Kidney epithelial cell (primary cell): ENCODE data around the gene ADAD2. TPM values are rescaled to one million over a fixed set of nuclear protein-coding genes. Genes with fewer than 3 reads are reported as not detected.

ENCODE experiments used
- DNase-seq: peaks from one replicate; pipeline ENCODE4 v3.0.0-alpha.2; 2010; ENCODE audit warnings: low read depth
- H3K27me3 ChIP-seq: 2 replicates; pipeline ENCODE4 v1.6.0; 2011; ENCODE audit warnings: low read length; ENCODE audit not compliant: control insufficient read depth, insufficient read depth
- H3K36me3 ChIP-seq: 2 replicates; pipeline ENCODE4 v1.5.1; 2011; ENCODE audit warnings: low read length; ENCODE audit not compliant: control insufficient read depth, insufficient read depth
- H3K4me3 ChIP-seq: 2 replicates; pipeline ENCODE4 v1.5.1; 2011; ENCODE audit warnings: low read depth, mild to moderate bottlenecking, control low read depth, low read length
- total RNA-seq: library from RNA; depleted of rRNA; stranded (reverse); fragments of >200 nt; gene quantifications from 2 replicates; pipeline ENCODE4 v1.2.3, GENCODE V29; 2015
- TF ChIP-seq, protein P1 (sequence below): IDR thresholded peaks from 2 replicates; pipeline ENCODE4 v1.5.1; 2011; ENCODE audit warnings: mild to moderate bottlenecking, moderate library complexity, low read length, control low read depth, inconsistent platforms; ENCODE audit not compliant: insufficient read depth, poor library complexity, severe bottlenecking

The ADAD2 gene
- total RNA-seq, 1 donor from 2014 or later, result not detected

DNA sequence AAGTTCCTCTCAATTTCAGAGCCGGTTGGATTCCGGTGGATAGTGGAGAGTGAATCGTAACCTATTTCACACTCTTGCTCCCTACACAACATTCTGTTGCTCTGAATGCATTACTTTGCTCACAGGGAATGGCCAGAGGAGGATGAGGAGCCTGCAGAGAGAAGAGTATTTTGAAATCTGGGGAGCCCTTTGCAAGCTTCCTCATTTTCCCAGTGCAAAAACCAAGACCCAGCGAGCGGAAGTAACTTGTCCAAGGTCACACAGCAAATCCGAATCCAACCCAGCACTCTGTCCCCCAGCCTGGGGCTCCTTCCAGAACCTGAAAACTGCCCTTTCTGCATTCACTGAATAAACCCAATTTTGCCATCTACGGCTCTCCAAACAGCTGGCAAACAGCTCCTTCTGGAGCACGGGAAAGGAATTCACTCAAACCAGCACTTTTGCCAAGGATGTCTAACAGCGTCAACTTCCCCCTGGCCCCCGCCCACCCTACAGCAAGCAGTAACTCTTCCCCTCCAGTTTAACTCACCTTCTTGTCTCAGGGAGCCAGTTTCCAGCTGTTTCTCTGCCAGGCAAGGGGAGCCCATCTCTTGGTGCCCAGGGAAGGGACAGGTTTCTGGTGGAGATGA, 48.3 kb downstream of the ADAD2 start:
- no peak for DNase-seq
- no peak overlapping the region for H3K4me3 ChIP-seq
- no peaks in the 10 kb centered on the region for H3K36me3 ChIP-seq
- TF ChIP-seq, protein P1, sequence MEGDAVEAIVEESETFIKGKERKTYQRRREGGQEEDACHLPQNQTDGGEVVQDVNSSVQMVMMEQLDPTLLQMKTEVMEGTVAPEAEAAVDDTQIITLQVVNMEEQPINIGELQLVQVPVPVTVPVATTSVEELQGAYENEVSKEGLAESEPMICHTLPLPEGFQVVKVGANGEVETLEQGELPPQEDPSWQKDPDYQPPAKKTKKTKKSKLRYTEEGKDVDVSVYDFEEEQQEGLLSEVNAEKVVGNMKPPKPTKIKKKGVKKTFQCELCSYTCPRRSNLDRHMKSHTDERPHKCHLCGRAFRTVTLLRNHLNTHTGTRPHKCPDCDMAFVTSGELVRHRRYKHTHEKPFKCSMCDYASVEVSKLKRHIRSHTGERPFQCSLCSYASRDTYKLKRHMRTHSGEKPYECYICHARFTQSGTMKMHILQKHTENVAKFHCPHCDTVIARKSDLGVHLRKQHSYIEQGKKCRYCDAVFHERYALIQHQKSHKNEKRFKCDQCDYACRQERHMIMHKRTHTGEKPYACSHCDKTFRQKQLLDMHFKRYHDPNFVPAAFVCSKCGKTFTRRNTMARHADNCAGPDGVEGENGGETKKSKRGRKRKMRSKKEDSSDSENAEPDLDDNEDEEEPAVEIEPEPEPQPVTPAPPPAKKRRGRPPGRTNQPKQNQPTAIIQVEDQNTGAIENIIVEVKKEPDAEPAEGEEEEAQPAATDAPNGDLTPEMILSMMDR, result no peak
- H3K27me3 ChIP-seq, result peaks cover 22% of the 10 kb centered on the region

DNA sequence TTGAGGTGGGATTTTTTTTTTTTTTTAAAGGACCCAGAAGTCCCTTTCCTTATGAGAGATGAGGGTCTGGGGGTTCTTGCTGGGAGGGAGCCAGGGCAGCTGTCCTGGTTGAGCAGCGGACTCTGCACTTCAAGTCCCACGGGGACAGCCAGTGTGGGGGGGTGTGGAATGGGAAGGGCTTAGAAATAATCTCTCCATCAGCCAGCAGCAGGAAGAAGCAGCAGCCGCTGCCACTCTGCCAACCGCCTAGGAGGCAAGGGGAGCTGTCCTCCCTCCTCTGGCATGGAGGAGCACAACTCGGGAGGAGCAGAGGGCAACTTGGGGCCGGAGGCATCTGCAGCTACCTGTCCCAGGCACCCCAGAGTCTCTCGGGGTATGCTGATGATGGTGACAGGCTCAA, 49.0 kb downstream of the ADAD2 start, which contains the start of gene KCNG4:
Gene KCNG4 (minus strand): TSS at position 104 of the 400 bp plus-strand sequence. CDS start 2,527 bp downstream, outside the sequence.
- peaks cover 22% of the 10 kb centered on the region for H3K27me3 ChIP-seq
- no peak within 1 kb of the TSS for H3K4me3 ChIP-seq
- TF ChIP-seq, protein P1, result no peak
- no peaks in the 10 kb centered on the region for H3K36me3 ChIP-seq
- no peak for DNase-seq

DNA sequence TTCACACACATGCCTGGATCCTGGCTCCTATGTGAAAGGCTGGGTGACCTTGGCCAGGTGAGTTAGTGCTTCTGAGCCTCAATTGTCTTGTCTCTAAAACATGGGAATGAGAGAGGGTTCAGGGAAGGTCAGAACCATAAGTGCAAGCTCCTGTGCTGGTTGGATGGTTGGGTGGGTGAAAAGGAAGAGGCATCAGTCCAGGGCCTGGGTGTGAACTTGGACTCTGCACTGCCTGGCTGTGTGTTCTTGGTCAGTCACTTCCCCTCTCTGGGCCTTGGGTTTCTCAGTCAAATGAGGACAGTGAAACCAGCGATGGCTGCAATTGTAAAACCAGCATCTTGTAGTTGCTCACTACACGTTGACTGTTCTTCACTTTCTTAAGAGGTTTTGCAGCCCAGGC, 49.5 kb downstream of the ADAD2 start:
- TF ChIP-seq, protein P1, result no peak
- peaks cover 22% of the 10 kb centered on the region for H3K27me3 ChIP-seq

DNA sequence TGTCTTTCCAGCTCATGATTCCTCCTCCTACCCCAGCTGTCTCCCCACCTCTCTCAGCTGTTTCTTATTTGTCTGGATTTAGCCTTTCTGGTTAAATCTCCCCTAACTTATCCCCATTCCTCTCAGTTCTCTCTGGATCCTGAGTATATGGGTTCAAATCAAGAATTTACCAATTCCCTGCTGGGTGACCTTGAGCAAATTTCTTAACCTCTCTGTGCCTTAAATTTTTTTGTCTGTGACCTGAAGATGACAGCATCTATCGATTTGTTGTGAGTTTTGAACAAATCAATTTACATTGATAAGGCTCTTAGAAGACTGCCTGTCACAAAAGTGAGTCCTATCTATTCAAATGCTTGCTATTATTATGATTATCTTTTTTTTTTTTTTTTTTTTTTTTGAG, 50.8 kb downstream of the ADAD2 start:
- TF ChIP-seq, protein P1, result no peak
- Histone ChIP-seq H3K36me3 (no peaks in the 10 kb centered on the region), H3K4me3 (no peak overlapping the region), H3K27me3 (peaks cover 20% of the 10 kb centered on the region)
- DNase-seq, result no peak

More for the DNA sequence above, 49.5 kb downstream of the ADAD2 start:
- Histone ChIP-seq H3K36me3 (no peaks in the 10 kb centered on the region), H3K4me3 (no peak overlapping the region)
- DNase-seq, result no peak

DNA sequence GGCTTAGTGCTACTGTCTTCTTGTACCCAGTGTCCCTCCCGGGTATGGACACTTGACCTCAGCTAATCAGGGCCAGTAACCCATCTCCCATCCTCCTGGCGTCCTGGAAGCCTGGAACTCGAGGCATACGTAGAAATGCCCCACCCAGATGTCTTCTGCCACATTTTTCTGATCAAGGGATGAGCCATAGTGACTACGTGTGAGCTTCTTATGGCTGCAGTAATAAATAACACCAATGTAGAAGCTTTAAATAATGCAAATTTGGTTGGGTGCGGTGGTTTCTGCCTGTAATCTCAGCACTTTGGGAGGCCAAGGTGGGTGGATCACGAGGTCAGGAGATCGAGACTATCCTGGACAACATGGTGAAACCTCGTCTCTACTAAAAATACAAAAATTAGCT, 51.9 kb downstream of the ADAD2 start:
- Histone ChIP-seq H3K4me3 (no peak overlapping the region), H3K36me3 (no peaks in the 10 kb centered on the region), H3K27me3 (peaks cover 16% of the 10 kb centered on the region)
- DNase-seq, result no peak
- TF ChIP-seq, protein P1, result no peak

DNA sequence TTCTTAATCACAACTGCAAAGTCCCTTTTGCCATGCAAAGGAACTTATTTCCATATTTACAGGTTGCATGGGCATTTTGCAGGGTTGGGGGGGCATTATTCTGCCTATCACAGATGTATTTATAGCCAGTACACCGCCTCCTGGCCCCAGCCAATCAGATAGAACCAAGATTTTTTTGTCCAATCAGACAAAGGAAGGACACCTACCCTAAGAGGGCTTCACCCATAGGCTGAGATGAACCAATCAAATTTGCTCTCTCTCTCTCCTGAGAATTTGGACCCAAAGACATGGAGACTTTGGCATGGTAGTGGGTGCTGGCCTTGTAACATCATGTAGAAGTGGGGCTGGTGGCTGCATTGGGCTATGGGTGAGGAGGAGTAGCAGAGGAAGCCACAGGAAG, 52.8 kb downstream of the ADAD2 start:
- TF ChIP-seq, protein P1, result no peak
- Histone ChIP-seq H3K36me3 (no peaks in the 10 kb centered on the region), H3K4me3 (no peak overlapping the region), H3K27me3 (peaks cover 16% of the 10 kb centered on the region)
- no peak for DNase-seq
